Left lung (tissue), 10 donors: ENCODE data around the gene EML1. TPM values are rescaled to one million over a fixed set of nuclear protein-coding genes. Genes with fewer than 3 reads are reported as not detected.

Source experiments
- ATAC-seq: fragments of 200-7000 bp; cut with Tn5 transposase; one replicate; pipeline ENCODE4 v1.9.1; 2020; ENCODE audit warnings: moderate library complexity
- DNase-seq, 4 donors: peaks; one replicate each; pipeline ENCODE4 v3.0.0-alpha.2; 2013 to 2020
- H3K27ac ChIP-seq, 2 donors: fragments of 200-600 bp; sonication (generic) in 1 of 2; one replicate each; pipeline versions ENCODE4 v1.5.0 to v1.8.0; 2020 to 2021
- H3K27me3 ChIP-seq, 2 donors: fragments of 200-600 bp; sonication (generic) in 1 of 2; one replicate each; pipeline versions ENCODE4 v1.5.0 to v1.8.0; 2020 to 2021
- H3K36me3 ChIP-seq, 2 donors: fragments of 200-600 bp; sonication (generic) in 1 of 2; one replicate each; pipeline versions ENCODE4 v1.5.0 to v1.8.0; 2020 to 2021
- H3K4me1 ChIP-seq, 2 donors: fragments of 200-600 bp; one replicate each; pipeline ENCODE4 v1.8.0; 2021
- H3K4me3 ChIP-seq, 2 donors: fragments of 200-600 bp; sonication (generic) in 1 of 2; one replicate each; pipeline versions ENCODE4 v1.5.0 to v1.8.0; 2020 to 2021; ENCODE audit warnings: mild to moderate bottlenecking in 1 of 2
- H3K9me3 ChIP-seq, 2 donors: fragments of 200-600 bp; sonication (generic) in 1 of 2; one replicate each; pipeline versions ENCODE4 v1.5.0 to v1.8.0; 2020 to 2021
- CTCF ChIP-seq, 2 donors: fragments of 200-600 bp; sonication (generic) in 1 of 2; IDR thresholded peaks; one replicate each; pipeline versions ENCODE4 v1.5.0 to v1.8.0; 2021; ENCODE audit warnings: antibody characterized with exemption in 2 of 2
- intact Hi-C, 2 donors: fragments of 100-400 bp; cut with DNase I; formaldehyde crosslinking; loops; one replicate each; pipeline versions ENCODE4 v1.11.2 to v1.14.2; 2022
- polyA plus RNA-seq, 6 donors: library from polyadenylated mRNA; unstranded; fragments of 120-200 nt; gene quantifications; one replicate each; pipeline ENCODE4 v1.2.1, GENCODE V29; 2013; ENCODE audit not compliant: insufficient read length in 6 of 6
- total RNA-seq, 2 donors: library from RNA; stranded (reverse); fragmentation: NEBNext Ultra II Directional; extraction: Animal tissue kit (Norgen Biotek cat#: 25700); gene quantifications; one replicate each; pipeline ENCODE4 v1.2.1, GENCODE V29; 2021
- donor health status: DM: no; HTN: yes; CAD: no.
- donor health status: DM: no; HTN: no; CAD: no.

Gene EML1
- total and polyA plus RNA-seq, 8 donors: 24.6 to 48.6 (median 42.2) TPM

GRCh38 chr14:99795046-99795445, 1.8 kb downstream of the EML1 start:
- Histone ChIP-seq H3K9me3 (no peaks in the 10 kb centered on the region), H3K36me3 (no peaks in the 10 kb centered on the region), H3K27ac (no peak overlapping the region), H3K4me1 (peaks cover 5 to 18% of the 10 kb centered on the region in 2 donors), H3K4me3 (no peak overlapping the region), H3K27me3 (peaks cover 0 to 57% of the 10 kb centered on the region in 2 donors)
- TF ChIP-seq CTCF (IDR thresholded peaks at IDR 0.05): no peak
- DNase-seq: no peak
- ATAC-seq: no peak
- intact Hi-C loops: no loop called here

- Histone ChIP-seq H3K4me1 (peaks cover 5 to 7% of the 10 kb centered on the region in 2 donors), H3K36me3 (no peaks in the 10 kb centered on the region), H3K9me3 (no peaks in the 10 kb centered on the region), H3K27ac (no peak overlapping the region), H3K27me3 (peaks cover 0 to 43% of the 10 kb centered on the region in 2 donors), H3K4me3 (no peak overlapping the region)
- TF ChIP-seq CTCF (IDR thresholded peaks at IDR 0.05): no peak
- intact Hi-C loops: no loop called here
- ATAC-seq (no peak), DNase-seq (no peak)
These were observed 4.0 kb downstream of the EML1 start for GRCh38 chr14:99797231-99797630.

- TF ChIP-seq CTCF (IDR thresholded peaks at IDR 0.05): no peak
- ATAC-seq: no peak
- DNase-seq: no peak
These were observed 7.6 kb downstream of the EML1 start for GRCh38 chr14:99800781-99801180.

GRCh38 chr14:99802301-99803105, 9.3 kb downstream of the EML1 start:
- DNase-seq (no peak), ATAC-seq (no peak)
- intact Hi-C loops: no loop called here
- no peaks in the 10 kb centered on the region for H3K4me1 ChIP-seq
- H3K27ac ChIP-seq: no peak overlapping the region
- no peak for TF ChIP-seq CTCF (IDR thresholded peaks at IDR 0.05)
- H3K27me3 ChIP-seq: peaks cover 0 to 6% of the 10 kb centered on the region in 2 donors
- no peaks in the 10 kb centered on the region for H3K36me3 ChIP-seq
- H3K9me3 ChIP-seq: no peaks in the 10 kb centered on the region
- no peak overlapping the region for H3K4me3 ChIP-seq

More at GRCh38 chr14:99800781-99801180, 7.6 kb downstream of the EML1 start:
- no peaks in the 10 kb centered on the region for H3K36me3 ChIP-seq
- no peak overlapping the region for H3K4me3 ChIP-seq
- intact Hi-C loops: no loop called here
- no peaks in the 10 kb centered on the region for H3K9me3 ChIP-seq
- peaks cover 0 to 14% of the 10 kb centered on the region in 2 donors for H3K27me3 ChIP-seq
- H3K27ac ChIP-seq: no peak overlapping the region
- H3K4me1 ChIP-seq: no peaks in the 10 kb centered on the region

- H3K36me3 ChIP-seq: no peaks in the 10 kb centered on the region
- no peak for ATAC-seq
- no peak for DNase-seq
- no peak overlapping the region for H3K4me3 ChIP-seq
- H3K4me1 ChIP-seq: no peaks in the 10 kb centered on the region
- H3K9me3 ChIP-seq: no peaks in the 10 kb centered on the region
- intact Hi-C loops: no loop called here
- TF ChIP-seq CTCF (IDR thresholded peaks at IDR 0.05): no peak
- no peak overlapping the region for H3K27ac ChIP-seq
- H3K27me3 ChIP-seq: no peaks in the 10 kb centered on the region
These were observed 10.0 kb downstream of the EML1 start for GRCh38 chr14:99803106-99803775.
